Prostate gland (tissue), 2 donors: Measurements from ENCODE around the gene ARHGEF16. TPM values are rescaled to one million over a fixed set of nuclear protein-coding genes. Genes with fewer than 3 reads are reported as not detected.

Experiments used
- DNase-seq: peaks from one replicate; pipeline ENCODE4 v3.0.0-alpha.2; 2019; ENCODE audit warnings: low spot score
- H3K27ac ChIP-seq, 2 donors: fragments of 200-600 bp; sonication (generic); 2 replicates each; pipeline ENCODE4 v1.5.1; 2017 to 2019
- H3K27me3 ChIP-seq: fragments of 200-600 bp; sonication (generic); replicated peaks from 2 replicates; pipeline ENCODE4 v1.5.1; 2019; ENCODE audit not compliant: insufficient read depth
- H3K36me3 ChIP-seq, 2 donors: fragments of 200-600 bp; sonication (generic); 1 replicate in 1 of 2; 2 replicates in 1 of 2; pipeline versions ENCODE4 v1.5.1 to v1.8.1; 2017 to 2019
- H3K4me1 ChIP-seq: fragments of 200-600 bp; sonication (generic); replicated peaks from 2 replicates; pipeline ENCODE4 v1.5.1; 2019
- H3K4me3 ChIP-seq, 2 donors: fragments of 200-600 bp; sonication (generic); 2 replicates each; pipeline ENCODE4 v1.5.1; 2017 to 2019
- H3K9me3 ChIP-seq: fragments of 200-600 bp; sonication (generic); 2 replicates; pipeline ENCODE4 v1.5.1; 2017
- POLR2A ChIP-seq: fragments of 450-650 bp; IDR thresholded peaks from one replicate; pipeline ENCODE4 v1.6.1; 2016; ENCODE audit warnings: antibody characterized with exemption, mild to moderate bottlenecking
- POLR2AphosphoS5 ChIP-seq: sonication (generic); formaldehyde crosslinking; IDR thresholded peaks from one replicate; pipeline ENCODE4 v1.6.1; 2017; ENCODE audit warnings: antibody characterized with exemption
- WGBS: methylation state at CpG from one replicate; pipeline ENCODE4 v1.1.5; 2018; 5-methylcytosine and 5-hydroxymethylcytosine counted together
- intact Hi-C: fragments of 100-400 bp; cut with DNase I; formaldehyde crosslinking; loops from one replicate; pipeline ENCODE4 v1.14.2; 2022
- total RNA-seq, 2 donors: library from RNA; depleted of rRNA; stranded (reverse); fragments of >200 nt; gene quantifications; one replicate each; pipeline ENCODE4 v1.1.0, GENCODE V29; 2016
- TF ChIP-seq, protein P1 (sequence below), 4 experiments: fragments of 200-600 bp in 2 of 4; fragments of 450-650 bp in 2 of 4; sonication (generic) in 2 of 4; IDR thresholded peaks; 1 replicate in 3 of 4; 2 replicates in 1 of 4; pipeline ENCODE4 v1.5.1; 2016 to 2019; ENCODE audit warnings: antibody characterized with exemption in 4 of 4, mild to moderate bottlenecking in 2 of 4, moderate library complexity in 2 of 4

ARHGEF16 gene
- total RNA-seq, 2 donors from 2014 or later, result 25.2 to 25.4 TPM

DNA sequence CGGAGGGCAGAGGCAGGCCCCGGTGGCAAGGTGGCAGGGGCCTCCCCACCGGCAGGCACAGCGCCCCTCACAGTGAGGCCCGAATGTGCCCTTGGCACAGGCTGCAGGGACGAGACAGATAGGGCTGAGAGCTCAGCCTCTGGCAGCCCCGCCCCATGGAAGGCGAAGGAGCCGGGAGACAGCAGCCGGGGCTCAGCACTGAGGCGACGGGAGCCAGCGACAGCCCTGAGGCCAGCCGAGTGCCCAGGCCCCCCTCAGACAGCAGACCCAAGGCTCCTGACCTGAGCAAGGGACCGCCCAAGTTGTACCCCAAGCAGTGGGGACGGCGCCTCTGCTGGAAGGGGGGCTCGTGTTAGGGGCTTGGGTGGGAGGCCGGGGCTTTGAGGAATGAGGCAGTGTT lies 43.1 kb downstream of the ARHGEF16 start:
- WGBS, result 91% methylated on average over 17 of the region's 19 CpGs
- intact Hi-C loops, result no loop called here
- no peaks in the 10 kb centered on the region for H3K9me3 ChIP-seq
- no peaks in the 10 kb centered on the region for H3K36me3 ChIP-seq
- no peaks in the 10 kb centered on the region for H3K4me1 ChIP-seq
- no peaks in the 10 kb centered on the region for H3K27me3 ChIP-seq
- TF ChIP-seq POLR2AphosphoS5 (no peak), POLR2A (no peak)
- TF ChIP-seq, protein P1, sequence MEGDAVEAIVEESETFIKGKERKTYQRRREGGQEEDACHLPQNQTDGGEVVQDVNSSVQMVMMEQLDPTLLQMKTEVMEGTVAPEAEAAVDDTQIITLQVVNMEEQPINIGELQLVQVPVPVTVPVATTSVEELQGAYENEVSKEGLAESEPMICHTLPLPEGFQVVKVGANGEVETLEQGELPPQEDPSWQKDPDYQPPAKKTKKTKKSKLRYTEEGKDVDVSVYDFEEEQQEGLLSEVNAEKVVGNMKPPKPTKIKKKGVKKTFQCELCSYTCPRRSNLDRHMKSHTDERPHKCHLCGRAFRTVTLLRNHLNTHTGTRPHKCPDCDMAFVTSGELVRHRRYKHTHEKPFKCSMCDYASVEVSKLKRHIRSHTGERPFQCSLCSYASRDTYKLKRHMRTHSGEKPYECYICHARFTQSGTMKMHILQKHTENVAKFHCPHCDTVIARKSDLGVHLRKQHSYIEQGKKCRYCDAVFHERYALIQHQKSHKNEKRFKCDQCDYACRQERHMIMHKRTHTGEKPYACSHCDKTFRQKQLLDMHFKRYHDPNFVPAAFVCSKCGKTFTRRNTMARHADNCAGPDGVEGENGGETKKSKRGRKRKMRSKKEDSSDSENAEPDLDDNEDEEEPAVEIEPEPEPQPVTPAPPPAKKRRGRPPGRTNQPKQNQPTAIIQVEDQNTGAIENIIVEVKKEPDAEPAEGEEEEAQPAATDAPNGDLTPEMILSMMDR (IDR thresholded peaks at IDR 0.05), result no peak
- no peak for DNase-seq
- no peak overlapping the region for H3K27ac ChIP-seq
- H3K4me3 ChIP-seq, result no peak overlapping the region

DNA sequence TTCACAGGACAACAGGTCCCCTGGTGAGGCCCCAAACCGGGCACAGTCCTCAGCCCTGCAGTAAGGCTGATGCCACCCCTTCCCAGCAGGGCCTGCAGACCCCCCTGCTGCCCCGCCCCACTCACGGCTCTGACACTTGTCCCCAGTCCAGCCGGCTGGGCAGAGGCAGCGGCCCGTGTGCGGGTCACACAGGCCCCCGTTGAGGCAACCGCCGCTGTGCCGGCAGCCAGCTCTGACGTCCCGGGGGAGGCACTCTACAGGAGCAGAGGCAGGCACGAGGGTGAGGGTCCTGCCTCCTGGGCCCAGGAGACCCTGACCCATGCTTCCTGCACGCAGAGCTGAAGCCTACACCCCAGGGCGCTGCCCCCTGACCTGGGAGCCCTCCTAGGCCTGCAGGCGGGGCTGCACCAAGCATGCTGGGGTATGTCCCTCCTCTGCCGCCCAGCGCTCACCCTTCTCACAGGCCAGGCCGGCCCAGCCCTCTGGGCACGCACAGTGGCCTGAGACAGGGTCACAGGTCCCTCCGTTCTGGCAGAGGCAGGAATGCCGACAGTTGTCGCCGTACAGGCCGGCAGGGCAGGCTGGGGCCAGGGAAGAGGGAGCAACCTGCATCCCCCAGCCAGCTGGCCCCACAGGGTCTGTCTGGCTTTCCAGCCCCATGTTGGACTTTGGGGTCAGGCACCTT lies 43.9 kb downstream of the ARHGEF16 start:
- 85% methylated on average over 13 of the region's 26 CpGs for WGBS

DNA sequence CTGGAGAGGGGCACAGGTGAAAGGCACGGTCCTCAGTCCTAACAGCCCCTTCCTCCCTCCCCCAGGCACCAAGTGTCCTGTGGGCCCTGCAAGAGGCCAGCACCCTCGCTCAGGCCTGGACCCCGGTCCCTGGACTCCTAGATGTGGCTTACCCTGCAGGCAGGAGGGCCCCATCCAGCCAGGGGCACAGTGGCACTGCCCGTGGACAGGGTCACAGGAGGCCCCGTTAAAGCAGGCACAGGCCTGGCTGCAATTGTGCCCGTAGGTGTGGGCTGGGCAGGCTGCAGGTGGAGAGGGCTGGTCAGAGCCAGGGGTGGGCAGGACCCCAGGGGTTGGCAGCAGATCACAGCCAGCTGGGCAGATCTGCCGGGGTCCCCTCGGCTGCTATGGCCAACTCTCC lies 44.5 kb downstream of the ARHGEF16 start:
- intact Hi-C loops, result no loop called here
- Histone ChIP-seq H3K27ac (no peak overlapping the region), H3K9me3 (no peaks in the 10 kb centered on the region), H3K4me1 (no peaks in the 10 kb centered on the region), H3K4me3 (no peak overlapping the region), H3K27me3 (no peaks in the 10 kb centered on the region), H3K36me3 (no peaks in the 10 kb centered on the region)
- TF ChIP-seq POLR2AphosphoS5 (no peak), POLR2A (no peak)
- TF ChIP-seq, protein P1 (IDR thresholded peaks at IDR 0.05), result no peak
- no peak for DNase-seq
- 80% methylated on average over 4 of the region's 8 CpGs for WGBS

More for the DNA sequence above, 43.9 kb downstream of the ARHGEF16 start:
- no peaks in the 10 kb centered on the region for H3K4me1 ChIP-seq
- TF ChIP-seq POLR2A, result no peak
- TF ChIP-seq, protein P1 (IDR thresholded peaks at IDR 0.05), result no peak
- TF ChIP-seq POLR2AphosphoS5, result no peak
- no peaks in the 10 kb centered on the region for H3K27me3 ChIP-seq
- no peak for DNase-seq
- no peaks in the 10 kb centered on the region for H3K9me3 ChIP-seq
- no peak overlapping the region for H3K4me3 ChIP-seq
- no peaks in the 10 kb centered on the region for H3K36me3 ChIP-seq
- intact Hi-C loops, result no loop called here
- H3K27ac ChIP-seq, result no peak overlapping the region

DNA sequence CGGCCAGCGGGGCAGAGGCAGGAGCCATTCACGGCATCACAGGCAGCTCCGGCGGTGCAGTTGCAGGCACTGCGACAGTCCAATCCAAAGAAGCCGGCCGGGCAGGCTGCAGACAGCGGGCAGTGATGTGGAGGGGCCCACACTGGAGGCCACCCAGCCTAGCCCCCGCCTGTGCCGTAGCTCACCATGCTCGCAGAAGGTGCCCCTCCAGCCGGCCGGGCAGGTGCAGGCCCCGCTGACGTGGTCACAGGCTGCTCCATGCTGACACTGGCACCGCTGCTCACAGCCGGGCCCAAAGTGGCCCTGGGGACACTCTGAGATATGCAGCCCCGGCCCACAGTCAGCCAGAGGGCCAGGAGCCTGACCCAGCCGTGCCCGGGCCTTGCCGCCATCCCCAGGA lies 45.1 kb downstream of the ARHGEF16 start:
- DNase-seq, result no peak
- Histone ChIP-seq H3K27me3 (no peaks in the 10 kb centered on the region), H3K27ac (no peak overlapping the region), H3K36me3 (no peaks in the 10 kb centered on the region), H3K4me1 (no peaks in the 10 kb centered on the region), H3K4me3 (no peak overlapping the region), H3K9me3 (no peaks in the 10 kb centered on the region)
- intact Hi-C loops, result no loop called here
- 92% methylated on average over 17 of the region's 22 CpGs for WGBS
- TF ChIP-seq, protein P1 (IDR thresholded peaks at IDR 0.05), result no peak
- TF ChIP-seq POLR2A (no peak), POLR2AphosphoS5 (no peak)

DNA sequence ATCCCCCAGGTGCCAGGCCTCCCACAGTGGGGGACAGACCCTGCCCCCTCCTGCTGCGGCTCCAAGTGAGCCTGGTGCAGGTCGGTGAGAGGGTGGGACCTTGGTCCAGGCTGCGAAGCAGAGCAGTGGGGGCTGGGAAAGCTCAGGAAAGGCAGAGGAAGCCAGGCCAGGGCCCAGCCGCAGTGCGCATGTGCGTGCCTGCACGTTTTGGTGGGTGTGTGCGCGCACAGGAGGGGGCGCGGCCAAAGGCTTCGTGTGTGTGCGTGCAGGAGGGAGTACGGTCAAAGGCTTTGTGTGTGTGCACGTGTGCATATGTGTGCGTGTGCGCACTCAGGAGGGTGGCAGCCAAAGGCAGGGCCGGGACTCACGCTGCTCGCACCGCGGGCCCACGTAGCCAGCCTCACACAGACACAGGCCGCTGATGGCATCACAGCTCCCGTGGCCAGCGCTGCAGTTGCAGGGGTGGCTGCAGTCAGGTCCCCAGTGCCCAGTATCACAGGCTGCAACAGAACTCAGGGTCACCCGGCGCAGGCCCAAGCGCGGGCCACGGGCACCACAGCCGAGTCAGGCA lies 45.9 kb downstream of the ARHGEF16 start:
- Histone ChIP-seq H3K4me3 (no peak overlapping the region), H3K9me3 (no peaks in the 10 kb centered on the region), H3K27ac (no peak overlapping the region), H3K4me1 (no peaks in the 10 kb centered on the region), H3K36me3 (no peaks in the 10 kb centered on the region), H3K27me3 (no peaks in the 10 kb centered on the region)
- no peak for TF ChIP-seq POLR2AphosphoS5
- TF ChIP-seq, protein P1 (IDR thresholded peaks at IDR 0.05), result no peak
- no peak for DNase-seq
- WGBS, result 90% methylated on average over 32 of the region's 32 CpGs
- intact Hi-C loops, result no loop called here
